ENCODE data around the gene SNX19.

Gene SNX19

GRCh38 chr11:130906616-130907015, 9.7 kb downstream of the SNX19 start:
- DNase-seq: no peak

DNA sequence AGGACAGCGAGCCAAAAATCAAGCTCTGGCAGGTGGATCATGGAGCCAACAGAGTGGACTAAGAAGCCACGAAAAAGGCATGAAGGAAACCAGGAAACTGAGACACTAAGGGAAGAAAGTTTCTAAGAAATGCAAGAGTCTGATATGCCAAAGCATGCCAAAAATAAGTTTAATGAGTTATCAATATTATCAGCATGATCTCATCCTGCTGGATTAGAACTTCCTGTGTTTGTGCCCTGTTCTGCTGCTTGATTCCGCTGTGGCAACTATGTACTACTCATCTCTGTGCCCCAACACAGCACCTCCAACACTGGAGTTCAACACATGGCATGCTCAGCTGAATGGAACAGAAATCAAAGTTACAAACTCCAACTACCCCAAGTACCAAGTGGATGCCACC, 10.8 kb downstream of the SNX19 start:
- no peak for DNase-seq

GRCh38 chr11:130904380-130904779, 11.9 kb downstream of the SNX19 start:
- no peak for DNase-seq

- DNase-seq: no peak
Measured at GRCh38 chr11:130902380-130902779, 13.9 kb downstream of the SNX19 start.

GRCh38 chr11:130899106-130899505, 17.2 kb downstream of the SNX19 start:
- DNase-seq: no peak

DNA sequence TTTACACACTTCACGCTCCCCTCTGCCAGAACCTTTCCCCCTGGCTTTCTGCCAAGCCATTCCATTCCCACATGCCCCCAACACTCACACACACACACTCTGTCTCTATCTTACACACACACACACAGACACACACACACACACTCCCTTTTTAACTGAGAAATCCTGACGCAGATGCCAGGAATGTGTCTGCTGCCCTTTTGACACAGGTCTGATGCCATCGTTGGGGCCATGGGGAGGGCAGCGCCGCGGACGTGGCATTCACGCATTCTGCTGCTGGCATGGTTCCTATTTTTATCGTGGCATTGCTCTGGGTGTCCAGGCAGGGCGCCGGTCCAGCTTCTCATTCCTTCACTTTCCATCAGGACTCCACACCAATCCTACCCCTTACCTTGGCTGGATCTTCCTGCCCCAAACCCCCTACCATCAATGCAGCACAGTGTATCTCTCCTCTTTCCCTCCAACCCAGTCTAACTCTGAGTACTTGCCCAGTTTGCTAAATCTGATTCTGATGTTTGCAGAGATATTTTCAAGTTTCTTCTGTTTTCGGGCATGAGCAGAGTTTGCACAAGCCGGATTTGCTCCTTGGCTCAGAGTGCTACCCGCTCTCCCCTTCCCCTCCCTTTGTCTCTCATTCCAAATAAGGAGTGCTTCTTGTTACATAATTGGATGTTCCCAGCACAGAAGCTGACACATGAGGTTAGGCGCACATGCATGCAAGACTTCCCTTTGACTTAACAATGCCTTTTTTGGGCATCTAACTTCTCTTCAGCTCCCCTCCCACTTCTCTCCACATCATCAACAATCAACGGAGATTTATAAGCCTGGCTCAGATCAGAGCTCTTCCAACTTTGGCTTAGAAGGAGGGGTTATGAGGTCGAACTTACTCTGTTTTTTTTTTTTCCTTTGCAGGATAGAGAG, 18.8 kb downstream of the SNX19 start:
- DNase-seq: peak in 12 of 58 donors; percentile 4 to 55 (median 22)

DNA sequence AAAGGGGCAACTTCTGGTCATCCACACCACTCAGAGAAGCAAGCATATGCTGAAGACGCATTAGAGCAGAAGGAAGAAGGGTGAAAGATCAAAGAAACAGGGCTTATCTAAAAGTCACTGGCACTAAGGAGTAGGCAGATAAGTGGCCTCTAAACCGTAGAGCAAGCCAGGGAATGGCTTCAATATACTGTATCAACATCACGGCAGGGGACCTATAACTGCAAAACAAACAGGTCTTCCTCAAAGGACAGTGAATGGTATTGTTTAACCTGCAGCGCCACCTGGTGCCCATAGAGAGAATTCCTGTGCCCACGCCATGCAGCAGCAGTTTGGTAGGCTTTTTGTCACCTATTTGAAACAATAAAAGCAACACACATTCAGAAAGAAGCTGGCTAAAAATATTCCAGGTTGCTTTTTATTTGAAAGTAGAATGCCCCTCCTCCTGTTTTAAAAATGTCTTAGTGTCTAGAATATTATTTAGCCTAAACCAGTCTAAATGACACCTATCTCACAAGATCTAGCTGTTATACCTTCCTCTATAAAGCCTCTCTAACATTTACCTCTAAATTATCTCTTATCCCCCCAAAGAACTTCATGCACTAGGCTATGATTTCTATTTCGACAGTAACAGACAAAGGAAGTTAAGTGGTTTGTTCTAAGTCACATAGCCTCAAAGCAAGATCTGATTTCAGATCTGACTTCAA, 21.8 kb downstream of the SNX19 start:
- peak in 53 of 58 donors; percentile 13 to 86 (median 57) for DNase-seq

DNA sequence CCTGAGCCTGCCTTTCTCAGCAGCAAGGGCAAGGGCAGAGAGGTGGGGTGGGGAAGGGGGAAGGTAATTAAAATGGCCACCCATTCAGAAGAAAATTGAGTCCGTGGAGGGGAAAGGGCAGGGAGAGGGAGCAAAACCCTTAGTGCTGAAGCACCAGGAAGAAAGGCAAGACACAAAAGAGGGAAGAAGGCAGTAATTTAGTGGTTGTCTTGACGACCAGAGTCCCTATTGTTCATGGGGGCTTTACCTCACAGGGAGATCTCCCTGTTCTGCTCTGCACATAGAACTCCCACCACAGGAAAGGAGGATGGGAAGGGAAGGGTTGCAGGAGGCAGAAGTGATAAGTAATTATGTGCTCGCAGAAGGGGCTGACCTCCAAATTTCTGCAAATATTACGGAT, 23.4 kb downstream of the SNX19 start:
- DNase-seq: no peak

- no peak for DNase-seq
Measured at GRCh38 chr11:130891326-130891725, 25.0 kb downstream of the SNX19 start.

GRCh38 chr11:130890039-130890745, 26.1 kb downstream of the SNX19 start:
- no peak for DNase-seq

DNA sequence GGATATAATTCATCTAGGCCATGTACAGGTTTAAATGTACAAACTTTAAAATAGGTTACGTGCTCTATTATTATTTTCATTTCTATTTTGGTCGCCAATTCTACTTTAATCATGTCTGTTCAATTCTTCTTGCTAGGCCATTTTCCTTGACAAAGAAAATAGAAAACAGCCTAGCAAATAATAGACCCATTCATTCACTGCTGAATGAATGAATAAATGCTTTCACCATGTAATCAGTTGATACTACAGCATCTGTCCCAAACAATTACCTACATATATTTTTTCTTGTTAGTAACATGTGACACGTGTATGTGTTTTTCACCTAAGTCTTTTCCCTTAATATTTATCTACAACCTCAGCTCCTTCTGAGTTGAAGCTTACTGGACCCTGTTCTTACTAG, 27.5 kb downstream of the SNX19 start:
- DNase-seq: no peak

DNA sequence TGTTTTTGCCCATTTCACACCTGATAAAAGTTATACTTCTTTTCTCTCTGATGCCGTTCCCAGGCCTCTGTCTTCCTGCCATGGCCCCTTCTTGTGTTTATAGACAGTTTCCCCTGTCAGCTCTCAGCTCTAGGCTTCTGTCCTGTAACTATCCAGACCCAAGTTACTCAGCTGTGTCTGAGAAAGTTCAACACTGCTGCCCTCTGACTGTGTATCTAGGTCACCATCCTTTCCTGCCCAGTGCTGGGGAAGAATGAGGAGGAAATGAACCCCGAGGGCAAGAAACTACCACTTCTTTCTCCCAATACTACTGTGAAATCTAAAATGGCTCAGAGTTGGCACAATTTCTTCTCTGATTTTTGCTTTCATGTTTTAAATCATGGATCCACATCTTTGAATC, 29.6 kb downstream of the SNX19 start:
- no peak for DNase-seq

DNA sequence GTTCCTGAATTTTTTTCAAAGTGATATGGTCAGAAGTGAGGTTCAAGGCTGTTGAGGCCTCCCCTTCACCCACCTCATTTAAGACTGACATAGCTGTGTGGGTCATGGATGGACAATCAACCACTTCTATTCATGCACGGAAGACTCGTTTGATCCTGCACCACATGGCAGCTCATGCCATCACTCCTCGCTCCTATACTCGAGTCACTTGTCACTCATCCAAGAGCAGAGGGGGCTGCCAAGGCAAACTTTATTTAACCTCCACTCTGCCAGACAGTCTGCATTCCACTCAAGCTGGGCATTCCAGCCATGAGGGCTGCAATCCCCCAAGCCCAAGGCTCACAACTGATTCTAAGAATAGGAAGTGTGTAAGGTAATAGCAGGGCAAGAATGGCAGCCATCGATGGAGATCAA, 34.1 kb downstream of the SNX19 start:
- no peak for DNase-seq

GRCh38 chr11:130881475-130882137, 34.7 kb downstream of the SNX19 start:
- no peak for DNase-seq

GRCh38 chr11:130879836-130880235, 36.4 kb downstream of the SNX19 start:
- no peak for DNase-seq

GRCh38 chr11:130876931-130877915, 39.1 kb downstream of the SNX19 start:
- no peak for DNase-seq

DNA sequence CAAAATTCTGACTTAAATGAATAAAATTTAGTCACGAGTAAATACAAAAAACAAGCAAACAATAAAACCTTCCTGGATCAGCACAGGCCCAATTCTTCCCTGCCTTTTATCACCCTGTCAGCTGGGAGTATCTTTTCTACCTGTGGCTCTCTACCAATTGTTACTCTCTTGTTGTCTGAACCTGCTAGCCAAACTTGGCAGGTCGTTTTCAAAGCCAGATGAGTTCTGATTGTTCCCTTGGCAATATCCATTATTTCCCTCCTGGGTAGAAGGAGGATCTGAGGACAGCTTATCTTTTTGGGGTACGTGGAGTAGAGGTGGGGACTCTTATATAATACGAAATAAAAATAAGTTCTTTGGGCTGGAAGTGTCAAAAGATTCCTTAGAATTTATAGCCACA, 40.2 kb downstream of the SNX19 start:
- no peak for DNase-seq

GRCh38 chr11:130874955-130875531, 41.2 kb downstream of the SNX19 start:
- DNase-seq: peak in 21 of 58 donors; percentile 8 to 71 (median 35)

DNA sequence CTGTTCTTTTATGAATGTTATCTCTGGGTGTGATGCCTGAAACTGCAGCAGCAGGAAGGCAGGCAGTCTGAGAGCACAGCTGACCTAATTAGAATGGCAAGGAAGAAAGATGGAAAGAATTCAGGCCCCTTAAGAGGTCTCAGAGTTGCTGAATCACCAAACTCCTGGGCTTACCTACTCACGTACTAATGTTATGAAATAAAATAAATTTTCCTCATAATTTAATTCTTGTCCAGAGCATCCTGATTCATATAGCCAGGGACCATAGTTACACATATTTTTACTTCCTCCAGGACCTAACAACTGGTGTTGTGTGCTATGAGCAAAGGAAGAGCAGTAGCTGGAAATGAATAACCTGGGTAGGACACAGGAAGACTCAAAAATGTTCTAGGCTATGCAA, 41.9 kb downstream of the SNX19 start:
- DNase-seq: no peak

DNA sequence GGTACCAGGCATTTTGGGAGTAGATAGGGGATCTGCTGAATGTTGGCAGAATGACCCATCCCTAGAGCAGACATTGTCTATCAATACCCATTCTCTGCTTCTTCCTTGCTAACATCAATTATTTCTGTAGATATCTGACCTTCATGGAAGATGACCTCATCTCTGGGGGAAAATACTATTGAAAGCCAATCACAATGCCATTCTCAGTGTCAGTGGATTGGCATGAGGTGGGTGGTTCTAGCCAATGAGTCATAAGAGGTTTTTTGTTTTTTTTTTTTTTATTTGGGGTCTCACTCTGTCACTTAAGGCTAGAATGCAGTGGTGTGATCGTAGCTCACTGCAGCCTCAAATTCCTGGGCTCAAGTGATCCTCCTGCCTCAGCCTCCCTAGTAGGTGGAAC, 42.5 kb downstream of the SNX19 start:
- DNase-seq: no peak
